G401 (cell line): ENCODE results near the gene DRC3. TPM values are rescaled to one million over a fixed set of nuclear protein-coding genes. Genes with fewer than 3 reads are reported as not detected.

ENCODE experiments used
- DNase-seq: peaks from one replicate; pipeline ENCODE4 v3.0.0-alpha.2; 2015; ENCODE audit warnings: low spot score
- in situ Hi-C: cut with HindIII; loops from 2 replicates; pipeline ENCODE4 v1.10.0; 2016; ENCODE audit warnings: low sequenced_read_pairs, mixed read lengths
- total RNA-seq: library from RNA; depleted of rRNA; stranded (reverse); fragments of >200 nt; shearing (Covaris generic); gene quantifications from 2 replicates; pipeline ENCODE4 v1.2.3, GENCODE V29; 2014

Gene DRC3
- total RNA-seq, 1 experiment from 2014 or later: 0.31 TPM

- no peak for DNase-seq
- in situ Hi-C loops: no loop called here
Observed at GRCh38 chr17:18008496-18009268, 36.0 kb downstream of the DRC3 start.

GRCh38 chr17:18009609-18010420 is 37.2 kb downstream of the DRC3 start:
- no peak for DNase-seq
- in situ Hi-C loops: no loop called here

- in situ Hi-C loops: no loop called here
Observed at GRCh38 chr17:18011286-18011685, 38.6 kb downstream of the DRC3 start.

GRCh38 chr17:18014006-18014405 is 41.3 kb downstream of the DRC3 start:
- DNase-seq: no peak

More at GRCh38 chr17:18011286-18011685, 38.6 kb downstream of the DRC3 start:
- no peak for DNase-seq

GRCh38 chr17:18015593-18015992 is 42.9 kb downstream of the DRC3 start:
- in situ Hi-C loops: no loop called here

More at GRCh38 chr17:18014006-18014405, 41.3 kb downstream of the DRC3 start:
- in situ Hi-C loops: no loop called here

GRCh38 chr17:18016426-18016825 is 43.8 kb downstream of the DRC3 start:
- no peak for DNase-seq
- in situ Hi-C loops: no loop called here

More at GRCh38 chr17:18015593-18015992, 42.9 kb downstream of the DRC3 start:
- no peak for DNase-seq

GRCh38 chr17:18017958-18018357 is 45.3 kb downstream of the DRC3 start:
- in situ Hi-C loops: no loop called here
- no peak for DNase-seq

- in situ Hi-C loops: no loop called here
- DNase-seq: no peak
Observed at GRCh38 chr17:18018411-18018921, 45.8 kb downstream of the DRC3 start.

GRCh38 chr17:18019838-18020154 is 47.1 kb downstream of the DRC3 start:
- in situ Hi-C loops: no loop called here
- no peak for DNase-seq

- no peak for DNase-seq
- in situ Hi-C loops: no loop called here
Observed at GRCh38 chr17:18020971-18021370, 48.3 kb downstream of the DRC3 start.

GRCh38 chr17:18021372-18021771 is 48.7 kb downstream of the DRC3 start:
- no peak for DNase-seq
- in situ Hi-C loops: no loop called here

- in situ Hi-C loops: loop anchor here (25.0 kb wide), 1 partner anchor 138 kb away; no protein-coding TSS in a partner anchor
- DNase-seq: no peak
Observed at GRCh38 chr17:18025241-18025944, 52.7 kb downstream of the DRC3 start.

- no peak for DNase-seq
- in situ Hi-C loops: loop anchor here (25.0 kb wide), 1 partner anchor 139 kb away; no protein-coding TSS in a partner anchor
Observed at GRCh38 chr17:18025945-18026776, 53.5 kb downstream of the DRC3 start.

- in situ Hi-C loops: loop anchor here (25.0 kb wide), 1 partner anchor 140 kb away; no protein-coding TSS in a partner anchor
- DNase-seq: no peak
Observed at GRCh38 chr17:18027280-18027679, 54.6 kb downstream of the DRC3 start.

GRCh38 chr17:18028114-18028951 is 55.7 kb downstream of the DRC3 start:
- in situ Hi-C loops: loop anchor here (25.0 kb wide), 1 partner anchor 141 kb away; no protein-coding TSS in a partner anchor
- DNase-seq: no peak

- DNase-seq: no peak
- in situ Hi-C loops: loop anchor here (25.0 kb wide), 1 partner anchor 142 kb away; no protein-coding TSS in a partner anchor
Observed at GRCh38 chr17:18028952-18029540, 56.4 kb downstream of the DRC3 start.

GRCh38 chr17:18031955-18032354 is 59.3 kb downstream of the DRC3 start:
- in situ Hi-C loops: loop anchor here (5.0 to 25.0 kb wide), 2 partner anchors 35 to 145 kb away; no protein-coding TSS in a partner anchor
- no peak for DNase-seq
